ENCODE results near the gene LEFTY2.
"Not testable (repeated sequence)": the region's sequence is repeated elsewhere in the genome, so short reads cannot be mapped to it uniquely, and the experiment has no call there.

LEFTY2 gene

DNA sequence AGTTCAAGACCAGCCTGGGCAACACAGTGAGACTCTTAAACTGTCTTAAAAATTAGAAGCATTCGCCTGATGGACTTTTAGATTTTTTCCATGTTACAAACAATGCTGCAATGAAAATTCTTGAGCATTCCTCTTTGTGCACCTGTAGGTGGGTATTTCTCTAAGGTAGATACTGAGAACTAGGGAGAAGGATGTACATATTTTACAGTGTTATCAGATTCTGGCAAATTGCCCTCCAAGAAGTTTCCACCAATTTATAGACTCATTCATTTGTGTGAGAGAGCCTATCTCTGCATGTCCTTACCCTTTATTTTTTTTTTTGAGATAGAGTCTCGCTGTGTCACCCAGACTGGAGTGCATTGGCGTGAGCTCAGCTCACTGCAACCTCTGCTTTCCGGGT is 12.3 kb upstream of the LEFTY2 start:
- no peak for DNase-seq

DNA sequence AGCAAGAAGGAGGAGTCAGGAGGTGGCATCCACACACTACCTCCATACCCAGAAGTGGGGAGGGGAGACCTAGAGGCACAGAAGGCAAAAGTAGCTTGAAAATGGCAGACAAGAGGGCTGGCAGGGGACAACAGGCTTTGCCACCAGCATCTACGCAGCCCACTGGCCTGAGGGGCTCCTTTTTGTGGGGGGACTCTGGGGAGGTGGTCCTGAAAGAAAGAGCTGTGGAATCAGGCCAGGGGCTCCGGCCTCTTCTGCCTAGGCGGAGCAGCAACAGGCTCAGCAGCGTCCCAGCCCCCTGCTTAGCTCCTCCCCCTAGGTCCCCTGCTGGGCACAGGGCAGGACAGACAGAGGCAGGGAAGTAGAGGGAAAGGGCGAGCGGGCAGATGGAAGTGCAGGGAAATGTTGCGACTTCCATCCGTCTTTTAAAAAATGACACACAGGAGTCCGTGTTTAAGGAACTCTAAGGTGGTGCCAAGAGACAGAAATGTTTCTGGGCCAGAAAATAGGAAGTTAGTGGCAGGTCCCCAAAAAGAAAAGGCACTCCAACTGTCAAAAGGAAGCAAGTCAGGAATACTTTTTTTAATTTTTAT is 10.0 kb upstream of the LEFTY2 start:
- DNase-seq, result no peak

DNA sequence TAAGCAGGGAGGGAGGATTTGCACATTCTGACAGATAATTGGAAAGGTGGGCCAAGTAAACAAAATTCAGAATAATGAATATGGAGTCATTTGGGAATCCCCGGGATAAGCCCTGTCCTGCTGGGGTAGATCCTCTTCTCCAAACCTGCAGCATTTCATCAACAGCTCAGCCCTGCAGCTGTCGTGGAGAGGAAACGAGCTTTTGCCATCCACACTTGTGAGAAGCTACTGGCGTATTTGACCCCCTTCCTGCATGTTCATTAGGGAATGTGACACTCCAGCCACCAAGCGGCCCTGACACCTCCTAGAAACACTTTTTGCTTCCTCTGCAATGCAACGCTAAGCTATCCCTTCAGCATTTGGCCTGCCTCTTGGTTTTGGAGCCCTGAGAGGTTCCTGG is 8.0 kb upstream of the LEFTY2 start:
- DNase-seq, result no peak

DNA sequence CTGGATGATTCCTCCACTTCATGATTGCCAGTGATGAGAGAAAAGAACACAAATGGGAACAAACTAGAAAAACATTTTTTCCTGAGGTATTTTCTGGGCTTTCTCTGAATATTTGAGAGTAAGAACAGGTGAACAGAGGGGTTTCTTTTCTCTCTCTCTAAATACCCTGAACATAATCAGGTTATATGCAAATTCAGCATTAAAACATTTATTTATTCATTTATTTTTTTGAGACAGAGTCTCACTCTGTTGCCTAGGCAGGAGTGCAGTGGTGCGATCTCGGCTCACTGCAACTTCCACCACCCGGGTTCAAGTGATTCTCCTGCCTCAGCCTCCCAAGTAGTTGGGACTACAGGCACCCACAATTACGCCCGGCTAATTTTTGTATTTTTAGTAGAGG is 5.8 kb upstream of the LEFTY2 start:
- no peak for DNase-seq

DNA sequence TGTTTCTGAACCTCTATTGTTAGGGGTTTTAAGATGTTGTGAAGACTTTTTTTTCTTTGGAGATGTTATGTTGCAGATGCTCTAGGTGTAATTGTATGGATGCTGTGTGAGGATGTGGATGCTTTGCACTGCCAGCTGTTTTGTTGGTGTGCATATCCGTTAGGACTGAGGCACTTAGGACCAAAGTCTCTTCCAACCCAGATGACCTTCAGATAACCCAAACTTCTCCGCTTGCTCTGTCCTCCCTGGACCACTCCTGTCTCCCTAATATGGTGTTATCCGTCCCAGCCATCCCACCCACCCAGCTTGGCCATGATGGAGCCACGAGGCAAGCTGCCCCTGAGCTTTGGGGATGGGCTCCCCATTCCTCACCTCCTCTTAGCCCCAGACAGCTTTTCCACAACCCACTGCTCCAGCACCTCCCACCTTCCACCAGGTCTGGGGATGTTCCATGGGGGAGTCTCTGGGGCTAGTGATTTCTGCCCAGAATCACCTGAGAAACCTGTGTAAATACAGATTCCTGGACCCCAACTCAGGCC is 5.1 kb upstream of the LEFTY2 start:
- DNase-seq, result no peak

DNA sequence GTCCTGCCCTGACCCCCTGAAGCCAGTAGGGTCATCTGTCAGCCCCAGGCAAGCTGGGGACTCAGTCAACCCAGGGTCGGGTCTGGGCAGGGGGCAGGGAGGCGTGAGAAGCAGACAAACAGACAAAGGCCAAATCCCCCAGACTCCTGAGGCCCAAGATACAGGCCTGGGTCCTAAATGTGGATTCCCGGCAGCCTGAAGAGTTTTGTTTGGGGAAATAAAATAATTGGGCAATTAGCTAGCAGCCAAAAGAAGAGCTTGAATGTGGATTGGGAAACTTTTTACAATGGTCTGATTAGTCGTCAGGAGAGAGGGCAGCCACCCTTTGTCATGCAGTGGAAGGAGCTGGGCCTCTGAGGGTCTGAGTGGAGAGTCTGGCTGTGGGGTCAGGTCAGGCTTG is 4.5 kb upstream of the LEFTY2 start:
- DNase-seq, result no peak

DNA sequence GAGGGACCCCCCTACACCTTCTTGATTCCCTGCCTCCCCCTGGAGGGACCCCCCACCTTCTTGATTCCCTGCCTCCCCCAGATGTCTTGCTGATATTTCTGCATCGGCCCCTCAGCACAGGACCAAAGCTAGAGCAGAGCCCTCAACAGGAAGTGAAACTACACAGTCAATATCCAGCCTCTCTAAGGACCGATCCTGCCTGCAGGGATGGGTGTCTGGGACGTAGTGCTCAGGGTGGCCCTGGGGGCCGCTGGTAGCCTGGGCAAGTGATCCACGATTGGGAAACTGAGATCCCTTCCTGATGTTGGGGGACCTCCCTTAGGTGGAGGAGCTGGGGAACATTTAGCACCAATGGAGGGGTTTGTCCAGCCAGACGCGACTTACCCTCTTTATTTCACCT is 3.9 kb upstream of the LEFTY2 start:
- no peak for DNase-seq

DNA sequence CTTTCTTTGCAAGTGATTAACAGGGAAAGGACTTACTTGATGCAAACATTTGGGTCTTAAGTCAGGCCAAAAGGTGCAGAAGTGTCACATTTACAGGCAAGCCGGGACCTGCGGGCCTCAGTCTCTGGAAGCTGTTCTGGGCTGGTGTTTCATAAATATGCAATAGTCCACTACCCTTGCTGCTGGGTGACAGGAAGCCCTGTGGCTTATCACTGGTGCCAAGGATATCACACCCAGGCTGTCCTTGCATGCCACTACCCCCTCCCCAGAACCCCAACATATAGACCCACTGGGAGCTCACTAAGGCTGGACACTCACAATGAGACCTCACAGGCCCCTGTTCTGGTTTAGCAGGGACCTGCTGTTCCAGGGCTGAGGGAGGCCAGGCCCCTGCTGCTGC is 3.4 kb upstream of the LEFTY2 start:
- DNase-seq, result no peak

DNA sequence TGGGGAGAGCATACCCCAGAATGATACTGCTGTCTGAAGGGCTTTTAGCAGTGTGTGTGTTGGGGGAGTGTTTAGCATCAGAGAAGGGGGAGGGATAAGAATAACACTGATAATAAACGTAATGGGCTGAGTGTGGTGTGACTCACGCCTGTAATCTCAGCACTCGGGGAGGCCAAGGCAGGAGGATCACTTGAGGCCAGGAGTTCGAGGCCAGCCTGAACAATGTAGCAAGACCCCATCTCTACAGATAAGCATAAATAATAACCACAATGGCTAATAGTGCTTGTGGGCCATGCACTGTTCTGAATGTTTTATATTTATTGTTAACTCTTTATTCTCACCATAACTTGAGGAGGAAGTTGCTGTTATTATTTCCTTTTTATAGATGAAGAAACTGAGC is 2.6 kb upstream of the LEFTY2 start:
- DNase-seq, result no peak

DNA sequence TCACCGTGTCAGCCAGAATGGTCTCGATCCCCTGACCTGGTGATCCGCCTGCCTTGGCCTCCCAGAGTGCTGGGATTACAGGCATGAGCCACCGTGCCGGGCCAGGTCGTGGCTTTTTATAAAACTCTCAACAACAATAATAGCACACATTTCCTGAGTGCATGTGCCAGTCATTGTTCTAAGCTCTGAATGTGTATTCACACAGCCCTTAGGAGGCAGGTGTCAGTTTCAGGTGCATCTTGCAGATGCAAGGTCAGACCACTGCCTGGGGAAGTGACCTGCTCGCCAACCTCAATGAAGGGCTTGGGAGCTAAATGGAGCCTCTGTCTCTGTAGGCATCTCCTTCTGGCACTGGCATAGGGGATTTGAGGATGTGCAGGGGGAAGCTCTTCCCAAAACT is 1.6 kb upstream of the LEFTY2 start:
- no peak for DNase-seq

DNA sequence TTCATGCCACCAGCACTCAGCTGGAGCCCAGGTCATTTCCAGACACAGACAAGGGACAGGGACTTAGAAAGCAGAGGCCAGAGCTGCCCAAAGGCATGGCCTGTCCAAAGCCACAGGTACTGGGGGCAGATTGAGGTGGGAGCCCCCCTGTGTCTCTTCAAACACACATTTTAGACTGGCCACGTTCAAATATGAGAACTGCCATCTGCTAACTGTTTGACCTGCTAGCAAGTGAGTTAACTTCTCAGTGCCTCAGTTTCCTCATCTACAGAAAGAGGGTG is 862 bp upstream of the LEFTY2 start:
- DNase-seq, result no peak

DNA sequence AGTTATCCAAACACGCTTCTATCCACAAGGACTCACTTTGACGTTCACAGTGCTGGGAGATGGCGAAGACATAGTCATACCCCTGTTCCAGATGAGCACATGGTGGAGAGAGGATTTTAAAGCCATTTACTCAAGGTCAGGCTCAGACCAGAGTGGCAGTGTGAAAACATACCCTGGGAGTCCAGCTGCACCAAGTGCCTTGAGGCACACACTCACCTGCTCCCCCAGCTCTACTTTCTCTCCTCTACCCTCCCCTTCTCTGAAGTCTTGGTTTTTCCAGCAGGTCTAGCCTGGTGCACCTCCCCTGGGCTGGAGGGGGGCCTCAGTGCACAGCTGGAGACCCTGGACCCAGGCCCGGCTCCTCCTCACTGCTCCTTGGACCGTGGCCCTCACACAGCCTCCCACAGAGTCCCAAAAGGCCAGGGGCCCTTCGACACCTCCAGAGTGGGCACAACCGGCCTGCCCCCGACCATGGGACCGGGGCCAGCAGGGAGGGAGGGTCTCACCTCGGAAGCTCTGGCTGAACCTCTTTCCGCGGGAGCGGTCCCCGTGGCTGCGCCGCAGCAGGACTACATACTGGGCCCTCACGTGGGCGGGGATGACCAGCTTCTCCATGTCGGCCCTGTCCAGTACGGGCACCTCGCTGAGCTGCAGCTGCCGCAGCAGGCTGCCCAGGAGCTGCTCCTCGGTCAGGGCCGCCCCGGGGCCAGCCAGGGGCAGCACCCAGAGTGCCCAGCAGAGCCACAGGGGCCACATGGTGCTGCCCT is 452 bp downstream of the LEFTY2 start:
- no peak for DNase-seq

DNA sequence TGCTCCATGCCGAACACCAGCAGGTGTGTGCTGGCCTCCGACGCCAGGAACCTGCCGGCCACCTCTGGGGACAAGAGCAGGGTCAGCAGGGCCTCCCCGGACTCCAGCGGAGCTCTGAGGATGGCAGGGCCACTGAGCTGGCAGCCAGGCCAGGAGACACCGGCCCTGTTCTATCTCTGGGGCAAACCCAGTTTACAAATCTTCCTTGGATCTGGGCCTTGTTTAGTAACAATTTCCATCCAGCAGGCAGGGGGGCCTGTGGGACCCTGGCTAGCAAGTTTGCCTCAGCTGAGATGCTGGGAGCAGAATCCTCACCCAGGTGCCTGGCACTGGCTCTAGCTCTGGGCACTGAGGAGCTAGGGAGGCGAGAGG is 1.1 kb downstream of the LEFTY2 start:
- not testable (repeated sequence) for DNase-seq

DNA sequence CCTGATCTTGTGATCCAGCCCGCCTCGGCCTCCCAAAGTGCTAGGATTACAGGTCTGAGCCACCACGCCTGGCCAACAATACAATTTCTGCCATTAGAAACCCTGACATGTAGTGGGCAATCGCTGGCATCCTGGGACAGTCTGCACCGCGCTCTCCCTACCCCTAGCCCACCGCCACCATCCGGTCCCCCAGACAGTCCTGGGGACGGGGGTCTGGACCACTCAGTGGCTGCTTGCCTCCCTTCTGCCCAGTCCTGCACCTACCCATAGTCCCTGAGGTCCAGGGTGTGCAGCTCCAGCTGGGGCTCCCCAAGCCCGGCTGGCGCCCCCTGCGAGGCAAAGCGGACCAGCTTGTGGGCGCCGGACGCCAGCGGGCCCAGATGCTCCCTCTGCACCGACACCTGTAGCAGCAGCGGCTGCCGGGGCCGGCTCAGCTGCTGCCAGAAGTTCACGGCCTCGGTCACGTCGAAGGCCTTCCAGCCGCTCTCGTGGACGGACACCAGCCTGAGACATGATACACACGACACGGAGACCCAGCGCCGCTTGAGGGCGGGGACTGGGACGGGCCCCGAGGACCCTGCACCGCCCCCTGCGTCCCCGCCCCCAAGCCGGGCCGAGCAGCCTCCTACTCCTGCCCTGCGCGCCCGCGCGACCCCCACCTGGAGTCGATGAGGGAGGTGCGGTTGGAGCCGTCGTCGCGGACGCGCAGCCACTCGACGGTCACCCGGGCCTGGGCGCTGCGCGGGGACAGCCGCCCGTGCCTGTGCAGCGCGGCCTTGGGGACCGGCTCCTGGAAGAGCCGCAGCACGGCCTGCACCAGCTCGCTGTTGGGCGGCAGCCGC is 1.7 kb downstream of the LEFTY2 start:
- not testable (repeated sequence) for DNase-seq

DNA sequence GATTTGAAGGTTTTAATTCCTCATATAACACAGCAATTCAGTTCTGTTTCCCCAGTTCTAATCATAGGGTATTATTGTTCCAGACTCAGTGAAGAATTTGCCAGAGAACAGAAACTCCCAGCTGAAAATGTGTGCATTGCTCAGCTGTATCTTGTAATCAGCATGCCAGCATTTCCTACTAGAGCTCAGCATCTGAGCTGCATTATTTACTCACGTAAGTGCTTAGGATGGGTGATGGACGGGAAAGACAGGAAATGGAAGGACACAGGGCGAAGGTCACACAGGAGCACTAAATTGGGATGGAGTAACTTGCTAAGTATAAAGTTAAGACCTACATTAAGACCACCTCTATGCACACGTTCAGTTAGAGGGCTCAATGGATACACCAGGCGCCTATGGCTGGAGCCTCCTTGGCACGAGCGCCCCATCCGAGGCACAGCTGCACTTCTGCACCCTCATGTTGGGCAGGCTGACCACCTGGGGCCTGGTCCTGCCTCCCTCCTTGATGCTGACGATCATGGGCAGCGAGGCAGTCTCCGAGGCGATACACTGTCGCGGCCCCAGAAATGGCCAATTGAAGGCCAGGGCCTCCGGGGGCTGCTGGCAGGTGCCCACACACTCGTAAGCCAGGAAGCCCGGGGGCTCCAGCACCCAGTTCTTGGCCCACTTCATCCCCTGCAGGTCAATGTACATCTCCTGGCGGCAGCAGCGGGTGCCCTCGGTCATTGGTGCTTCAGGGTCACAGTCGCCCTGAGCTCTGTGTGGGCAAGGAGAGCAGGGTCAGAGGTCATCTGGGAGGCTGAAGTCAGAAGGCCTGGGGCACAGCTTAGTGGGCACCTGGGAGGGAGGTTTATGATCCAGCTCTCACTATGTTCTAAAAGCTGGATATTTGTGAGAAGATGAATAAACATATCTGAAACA is 3.7 kb downstream of the LEFTY2 start:
- DNase-seq, result no peak

DNA sequence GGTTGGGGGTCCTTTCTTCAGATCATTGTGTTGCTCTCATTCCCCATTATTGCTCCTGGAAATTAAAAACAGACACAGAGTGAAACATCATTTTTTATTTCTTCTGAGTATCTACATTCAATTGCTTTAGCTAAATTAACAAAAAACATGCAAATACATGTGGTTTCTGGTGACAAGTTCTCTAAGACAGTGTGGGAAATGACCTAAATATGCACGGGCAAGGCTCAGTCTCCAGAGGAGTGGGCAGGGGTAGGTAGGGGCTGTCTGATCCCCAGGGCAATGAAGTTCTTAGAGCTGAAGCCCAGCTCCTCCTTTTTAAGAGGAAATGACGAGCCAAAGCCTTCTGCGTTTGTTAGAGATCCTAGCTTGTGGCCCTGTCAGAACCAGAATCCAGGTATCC is 4.5 kb downstream of the LEFTY2 start:
- no peak for DNase-seq

DNA sequence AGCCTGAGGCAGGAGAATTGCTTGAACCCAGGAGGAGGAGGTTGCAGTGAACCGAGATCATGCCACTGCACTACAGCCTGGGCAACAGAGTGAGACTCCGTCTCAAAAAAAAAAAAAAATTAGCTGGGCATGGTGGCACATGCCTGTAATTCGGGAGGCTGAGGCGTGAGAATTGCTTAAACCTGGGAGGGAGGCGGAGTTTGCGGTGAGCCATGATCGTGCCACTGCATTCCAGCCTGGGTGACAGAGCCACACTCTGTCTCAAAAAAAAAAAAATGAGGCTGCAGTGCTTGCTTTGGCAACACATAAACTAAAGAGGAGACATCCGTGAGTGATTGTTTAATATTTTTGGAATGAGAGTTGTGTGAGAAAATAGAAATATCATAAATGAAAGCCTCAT is 4.9 kb downstream of the LEFTY2 start:
- not testable (repeated sequence) for DNase-seq

DNA sequence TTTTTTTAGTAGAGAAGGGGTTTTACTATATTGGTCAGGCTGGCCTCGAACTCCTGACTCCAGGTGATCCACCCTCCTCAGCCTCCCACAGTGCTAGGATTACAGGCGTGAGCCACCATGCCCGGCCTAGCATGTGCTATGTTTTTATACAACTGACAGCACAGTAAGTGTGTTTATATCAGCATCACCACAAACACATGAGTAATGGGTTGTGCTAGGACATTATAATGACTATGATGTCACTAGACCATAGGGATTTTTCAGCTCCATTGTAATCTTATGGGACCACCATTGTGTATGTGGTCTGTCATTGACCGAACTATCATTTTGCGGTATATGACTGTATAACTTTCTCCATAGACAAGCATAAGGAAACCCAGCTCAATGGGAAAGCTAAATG is 6.3 kb downstream of the LEFTY2 start:
- DNase-seq, result no peak

DNA sequence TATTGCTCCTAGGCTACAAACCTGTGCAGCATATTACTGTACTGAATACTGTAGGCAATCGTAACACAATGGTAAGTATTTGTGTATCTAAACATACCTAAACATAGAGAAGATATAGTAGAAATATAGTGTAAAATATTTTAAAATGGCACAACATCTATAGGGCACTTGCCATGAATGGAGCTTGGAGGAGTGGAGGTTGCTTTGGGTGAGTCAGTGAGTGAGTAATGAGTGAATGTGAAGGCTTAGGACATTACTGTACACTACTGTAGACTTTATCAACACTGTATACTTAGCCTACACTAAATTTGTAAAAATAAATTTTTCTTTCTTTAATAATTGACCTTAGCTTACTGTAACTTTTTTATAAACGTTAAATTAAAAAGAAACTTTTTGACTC is 7.9 kb downstream of the LEFTY2 start:
- DNase-seq, result no peak

DNA sequence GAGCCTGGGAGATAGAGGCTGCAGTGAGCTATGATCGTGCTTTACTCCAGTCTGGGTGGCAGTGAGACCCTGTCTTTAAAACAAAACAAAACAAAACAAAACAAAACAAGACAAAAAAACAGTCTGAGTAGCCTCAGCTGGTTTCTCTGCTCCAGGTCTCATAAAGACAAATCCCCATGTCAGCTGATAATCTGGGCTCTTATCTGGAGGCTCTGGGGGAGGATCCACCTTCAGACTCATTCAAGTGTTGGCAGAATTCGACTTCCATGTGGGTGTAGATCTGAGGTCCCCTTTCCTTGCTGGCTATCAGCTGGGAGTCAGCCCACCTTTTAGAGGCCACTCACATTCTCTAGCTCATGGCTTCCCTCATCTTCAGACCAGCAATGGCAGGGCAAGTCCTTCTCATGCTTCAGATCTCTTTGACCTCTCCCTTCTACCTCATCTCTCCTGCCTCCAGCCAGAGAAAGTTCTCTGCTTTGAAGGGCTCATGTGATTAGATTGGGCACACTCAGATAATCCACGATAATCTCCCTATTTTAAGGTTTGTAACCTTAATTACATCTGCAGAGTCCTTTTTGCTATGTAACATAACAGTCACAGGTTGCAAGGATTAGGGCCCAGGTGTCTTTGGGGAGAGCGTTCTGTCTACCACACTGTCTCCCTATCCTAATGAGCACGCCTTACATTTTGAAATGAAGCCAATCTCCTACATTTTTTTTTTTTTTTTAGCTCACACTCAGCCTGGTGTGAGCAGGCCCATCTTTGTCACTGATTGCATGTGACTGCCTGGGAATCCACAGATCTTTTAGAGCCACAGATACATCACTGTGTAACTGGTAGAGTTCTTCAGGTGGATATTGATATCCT is 9.5 kb downstream of the LEFTY2 start:
- no peak for DNase-seq

DNA sequence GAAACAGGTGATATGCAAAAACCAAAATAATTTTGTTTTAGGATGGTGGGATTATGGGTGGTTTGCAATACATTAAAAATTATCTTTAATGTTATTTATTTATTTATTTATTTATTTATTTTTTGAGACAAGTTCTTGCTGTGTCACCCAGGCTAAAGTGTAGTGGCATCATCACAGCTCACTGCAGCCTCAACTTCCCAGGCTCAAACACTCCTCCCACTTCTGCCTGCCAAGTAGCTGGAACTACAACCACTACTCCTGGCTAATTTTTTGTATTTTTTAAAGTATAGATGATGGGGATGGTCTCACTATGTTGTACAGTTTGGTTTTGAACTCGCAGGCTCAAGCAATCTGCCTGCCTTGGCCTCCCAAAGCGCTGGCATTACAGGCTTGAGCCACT is 10.5 kb downstream of the LEFTY2 start:
- no peak for DNase-seq

DNA sequence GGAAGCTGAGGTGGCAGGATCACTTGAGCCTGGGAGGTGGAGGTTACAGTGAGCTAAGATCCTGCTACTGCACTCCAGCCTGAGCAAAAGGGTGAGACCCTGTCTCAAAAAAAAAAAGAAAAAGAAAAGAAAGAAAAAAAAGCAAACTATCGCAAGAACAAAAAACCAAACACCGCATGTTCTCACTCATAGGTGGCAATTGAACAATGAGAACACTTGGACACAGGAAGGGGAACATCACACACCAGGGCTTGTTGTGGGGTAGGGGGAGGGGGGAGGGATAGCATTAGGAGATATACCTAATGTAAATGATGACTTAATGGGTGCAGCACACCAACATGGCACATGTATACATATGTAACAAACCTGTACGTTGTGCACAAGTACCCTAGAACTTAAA is 11.6 kb downstream of the LEFTY2 start:
- not testable (repeated sequence) for DNase-seq
